ENCODE data around the gene BEAN1. TPM values are rescaled to one million over a fixed set of nuclear protein-coding genes. Genes with fewer than 3 reads are reported as not detected.

BEAN1 gene
- polyA plus RNA-seq, 1 donor from 2014 or later = 0.16 TPM

DNA sequence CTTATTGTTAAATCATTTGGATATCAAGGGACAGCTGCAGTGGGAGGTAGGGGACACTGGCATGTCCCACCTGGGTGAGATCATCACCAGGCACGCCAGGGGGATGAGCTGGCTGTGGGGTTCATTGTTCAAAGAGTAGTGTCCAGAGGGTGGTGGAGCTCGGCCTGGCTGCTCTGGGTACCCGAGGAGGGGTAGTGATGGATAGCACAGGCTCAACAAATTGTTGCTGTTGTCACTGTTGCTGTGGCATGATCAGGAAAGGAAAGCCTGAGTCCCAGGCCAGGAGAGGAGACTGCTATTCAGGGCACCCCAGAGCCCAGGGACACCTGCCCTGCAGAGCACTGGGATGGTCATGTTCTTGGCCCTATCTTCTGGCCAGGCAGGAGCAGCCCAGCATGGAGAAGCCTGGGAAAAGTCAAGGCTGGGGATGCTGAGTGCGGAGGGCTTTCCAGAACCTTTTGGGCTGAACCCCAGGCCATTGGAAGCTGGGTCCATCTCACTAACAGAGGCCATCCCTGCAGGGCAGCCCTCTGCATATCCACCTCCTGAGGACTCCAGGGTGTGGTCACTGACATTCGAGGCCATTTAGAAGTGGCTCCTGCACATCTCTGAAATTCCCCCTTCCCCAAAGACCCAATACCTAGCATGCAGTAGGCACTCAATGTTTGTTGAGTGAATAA lies 12.1 kb downstream of the BEAN1 start:
- TF ChIP-seq RAD21 (conservative IDR thresholded peaks at IDR 0.05) (no peak), POLR2AphosphoS5 (IDR thresholded peaks at IDR 0.05) (no peak), EZH2 (IDR thresholded peaks at IDR 0.05; ENCODE audit: borderline replicate concordance, insufficient read depth, low read length, poor library complexity, severe bottlenecking) (no peak), SMC3 (conservative IDR thresholded peaks at IDR 0.05; ENCODE audit: poor library complexity) (no peak), TAF1 (IDR thresholded peaks at IDR 0.05; ENCODE audit: low read depth) (no peak), MXI1 (conservative IDR thresholded peaks at IDR 0.05; ENCODE audit: poor library complexity, severe bottlenecking) (no peak), EP300 (conservative IDR thresholded peaks at IDR 0.05; ENCODE audit: poor library complexity, severe bottlenecking) (no peak)
- TF ChIP-seq, protein P1, sequence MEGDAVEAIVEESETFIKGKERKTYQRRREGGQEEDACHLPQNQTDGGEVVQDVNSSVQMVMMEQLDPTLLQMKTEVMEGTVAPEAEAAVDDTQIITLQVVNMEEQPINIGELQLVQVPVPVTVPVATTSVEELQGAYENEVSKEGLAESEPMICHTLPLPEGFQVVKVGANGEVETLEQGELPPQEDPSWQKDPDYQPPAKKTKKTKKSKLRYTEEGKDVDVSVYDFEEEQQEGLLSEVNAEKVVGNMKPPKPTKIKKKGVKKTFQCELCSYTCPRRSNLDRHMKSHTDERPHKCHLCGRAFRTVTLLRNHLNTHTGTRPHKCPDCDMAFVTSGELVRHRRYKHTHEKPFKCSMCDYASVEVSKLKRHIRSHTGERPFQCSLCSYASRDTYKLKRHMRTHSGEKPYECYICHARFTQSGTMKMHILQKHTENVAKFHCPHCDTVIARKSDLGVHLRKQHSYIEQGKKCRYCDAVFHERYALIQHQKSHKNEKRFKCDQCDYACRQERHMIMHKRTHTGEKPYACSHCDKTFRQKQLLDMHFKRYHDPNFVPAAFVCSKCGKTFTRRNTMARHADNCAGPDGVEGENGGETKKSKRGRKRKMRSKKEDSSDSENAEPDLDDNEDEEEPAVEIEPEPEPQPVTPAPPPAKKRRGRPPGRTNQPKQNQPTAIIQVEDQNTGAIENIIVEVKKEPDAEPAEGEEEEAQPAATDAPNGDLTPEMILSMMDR (IDR thresholded peaks at IDR 0.05; ENCODE audit: poor library complexity, severe bottlenecking) = no peak
- TF ChIP-seq, protein P2, sequence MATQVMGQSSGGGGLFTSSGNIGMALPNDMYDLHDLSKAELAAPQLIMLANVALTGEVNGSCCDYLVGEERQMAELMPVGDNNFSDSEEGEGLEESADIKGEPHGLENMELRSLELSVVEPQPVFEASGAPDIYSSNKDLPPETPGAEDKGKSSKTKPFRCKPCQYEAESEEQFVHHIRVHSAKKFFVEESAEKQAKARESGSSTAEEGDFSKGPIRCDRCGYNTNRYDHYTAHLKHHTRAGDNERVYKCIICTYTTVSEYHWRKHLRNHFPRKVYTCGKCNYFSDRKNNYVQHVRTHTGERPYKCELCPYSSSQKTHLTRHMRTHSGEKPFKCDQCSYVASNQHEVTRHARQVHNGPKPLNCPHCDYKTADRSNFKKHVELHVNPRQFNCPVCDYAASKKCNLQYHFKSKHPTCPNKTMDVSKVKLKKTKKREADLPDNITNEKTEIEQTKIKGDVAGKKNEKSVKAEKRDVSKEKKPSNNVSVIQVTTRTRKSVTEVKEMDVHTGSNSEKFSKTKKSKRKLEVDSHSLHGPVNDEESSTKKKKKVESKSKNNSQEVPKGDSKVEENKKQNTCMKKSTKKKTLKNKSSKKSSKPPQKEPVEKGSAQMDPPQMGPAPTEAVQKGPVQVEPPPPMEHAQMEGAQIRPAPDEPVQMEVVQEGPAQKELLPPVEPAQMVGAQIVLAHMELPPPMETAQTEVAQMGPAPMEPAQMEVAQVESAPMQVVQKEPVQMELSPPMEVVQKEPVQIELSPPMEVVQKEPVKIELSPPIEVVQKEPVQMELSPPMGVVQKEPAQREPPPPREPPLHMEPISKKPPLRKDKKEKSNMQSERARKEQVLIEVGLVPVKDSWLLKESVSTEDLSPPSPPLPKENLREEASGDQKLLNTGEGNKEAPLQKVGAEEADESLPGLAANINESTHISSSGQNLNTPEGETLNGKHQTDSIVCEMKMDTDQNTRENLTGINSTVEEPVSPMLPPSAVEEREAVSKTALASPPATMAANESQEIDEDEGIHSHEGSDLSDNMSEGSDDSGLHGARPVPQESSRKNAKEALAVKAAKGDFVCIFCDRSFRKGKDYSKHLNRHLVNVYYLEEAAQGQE (IDR thresholded peaks at IDR 0.05; ENCODE audit: borderline replicate concordance) = no peak
- H4K20me1 ChIP-seq (ENCODE audit: insufficient read depth) = no peaks in the 10 kb centered on the region
- H3F3A ChIP-seq (ENCODE audit: insufficient read depth, low read length, poor library complexity, severe bottlenecking) = no peaks in the 10 kb centered on the region
- no peaks in the 10 kb centered on the region for H3K9me2 ChIP-seq (ENCODE audit: insufficient read depth, low read length)
- H2AFZ ChIP-seq (ENCODE audit: low read depth, low read length) = no peak overlapping the region
- no peaks in the 10 kb centered on the region for H3K36me3 ChIP-seq (ENCODE audit: insufficient read depth, low read length)
- H3K4me2 ChIP-seq (ENCODE audit: low read length) = no peak overlapping the region
- no peaks in the 10 kb centered on the region for H3K27me3 ChIP-seq (ENCODE audit: insufficient read depth, low read depth, low read length)
- no peaks in the 10 kb centered on the region for H3K79me2 ChIP-seq (replicated peaks; ENCODE audit: insufficient read depth, low read length)
- H3K9ac ChIP-seq (ENCODE audit: low read length) = no peak overlapping the region
- H3K27ac ChIP-seq (ENCODE audit: low read length) = no peak overlapping the region
- no peaks in the 10 kb centered on the region for H3K9me3 ChIP-seq (ENCODE audit: low read length)
- no peak overlapping the region for H3K4me3 ChIP-seq (ENCODE audit: low read length)

DNA sequence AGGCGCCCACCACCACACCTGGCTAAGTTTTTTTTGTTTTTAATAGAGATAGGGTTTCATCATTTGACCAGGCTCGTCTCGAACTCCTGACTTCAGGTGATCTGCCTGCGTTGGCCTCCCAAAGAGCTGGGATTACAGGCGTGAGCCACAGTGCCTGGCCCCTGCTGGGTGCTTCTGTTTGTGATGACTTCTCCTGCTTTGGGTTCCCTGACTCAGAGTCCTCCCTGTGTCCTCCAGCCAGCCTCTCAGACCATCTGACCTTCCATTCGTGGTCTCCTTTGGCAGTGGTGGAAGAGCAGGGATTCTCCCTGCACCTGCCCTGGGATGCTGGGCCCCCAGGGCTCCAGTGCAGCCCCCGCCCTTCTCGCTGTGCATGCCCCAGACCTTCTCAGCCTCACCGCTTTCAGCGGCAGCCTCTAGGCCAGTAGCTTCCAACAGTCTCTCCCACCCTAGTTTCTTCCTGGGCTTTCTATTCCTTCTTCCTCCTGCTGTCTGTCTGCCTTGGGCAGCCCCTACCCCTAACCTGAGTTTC lies 13.2 kb downstream of the BEAN1 start:
- Histone ChIP-seq H3K79me2 (replicated peaks; ENCODE audit: insufficient read depth, low read length) (no peaks in the 10 kb centered on the region), H3K27ac (ENCODE audit: low read length) (no peak overlapping the region), H4K20me1 (ENCODE audit: insufficient read depth) (no peaks in the 10 kb centered on the region), H3K27me3 (ENCODE audit: insufficient read depth, low read depth, low read length) (no peaks in the 10 kb centered on the region), H3K9me2 (ENCODE audit: insufficient read depth, low read length) (no peaks in the 10 kb centered on the region), H2AFZ (ENCODE audit: low read depth, low read length) (no peak overlapping the region), H3F3A (ENCODE audit: insufficient read depth, low read length, poor library complexity, severe bottlenecking) (no peaks in the 10 kb centered on the region), H3K4me3 (ENCODE audit: low read length) (no peak overlapping the region), H3K9ac (ENCODE audit: low read length) (no peak overlapping the region), H3K36me3 (ENCODE audit: insufficient read depth, low read length) (no peaks in the 10 kb centered on the region), H3K9me3 (ENCODE audit: low read length) (no peaks in the 10 kb centered on the region), H3K4me2 (ENCODE audit: low read length) (no peak overlapping the region)
- TF ChIP-seq POLR2AphosphoS5 (IDR thresholded peaks at IDR 0.05) = no peak
- no peak for TF ChIP-seq RAD21 (conservative IDR thresholded peaks at IDR 0.05)
- TF ChIP-seq, protein P1 (IDR thresholded peaks at IDR 0.05; ENCODE audit: poor library complexity, severe bottlenecking) = no peak
- no peak for TF ChIP-seq SMC3 (conservative IDR thresholded peaks at IDR 0.05; ENCODE audit: poor library complexity)
- TF ChIP-seq MXI1 (conservative IDR thresholded peaks at IDR 0.05; ENCODE audit: poor library complexity, severe bottlenecking) = no peak
